Smooth muscle cell (in vitro differentiated cells): ENCODE results near the gene CCDC8. TPM values are rescaled to one million over a fixed set of nuclear protein-coding genes. Genes with fewer than 3 reads are reported as not detected.

Source experiments
- DNase-seq: peaks from one replicate; lab custom pipeline; 2025; ENCODE audit not compliant: unreplicated experiment; lab: John Stamatoyannopoulos, UW
- H2AFZ ChIP-seq: fragments of 200-600 bp; sonication (generic); 2 replicates; pipeline ENCODE4 v1.6.0; 2016; ENCODE audit warnings: antibody characterized with exemption, low read depth, mild to moderate bottlenecking
- H3F3A ChIP-seq: fragments of 200-600 bp; sonication (generic); 2 replicates; pipeline ENCODE4 v1.6.0; 2017; ENCODE audit warnings: antibody characterized with exemption, low read depth
- H3K27ac ChIP-seq: fragments of 200-600 bp; sonication (generic); 2 replicates; pipeline ENCODE4 v1.5.1; 2016; ENCODE audit warnings: low read depth, mild to moderate bottlenecking
- H3K27me3 ChIP-seq: fragments of 200-600 bp; sonication (generic); 2 replicates; pipeline ENCODE4 v1.6.1; 2016; ENCODE audit warnings: low read depth, mild to moderate bottlenecking
- H3K36me3 ChIP-seq: fragments of 200-600 bp; sonication (generic); 2 replicates; pipeline ENCODE4 v1.5.1; 2016; ENCODE audit warnings: low read depth
- H3K4me1 ChIP-seq: fragments of 200-600 bp; sonication (generic); 2 replicates; pipeline ENCODE4 v1.5.1; 2016; ENCODE audit warnings: low read depth
- H3K4me2 ChIP-seq: fragments of 200-600 bp; sonication (generic); 2 replicates; pipeline ENCODE4 v1.6.0; 2016; ENCODE audit warnings: mild to moderate bottlenecking
- H3K4me3 ChIP-seq: fragments of 200-600 bp; sonication (generic); 2 replicates; pipeline ENCODE4 v1.5.1; 2016; ENCODE audit warnings: mild to moderate bottlenecking
- H3K79me2 ChIP-seq: fragments of 200-600 bp; sonication (generic); 2 replicates; pipeline ENCODE4 v1.6.0; 2016; ENCODE audit warnings: low read depth, mild to moderate bottlenecking
- H3K9ac ChIP-seq: fragments of 200-600 bp; sonication (generic); 2 replicates; pipeline ENCODE4 v1.6.0; 2016; ENCODE audit warnings: low read depth
- H3K9me3 ChIP-seq: fragments of 200-600 bp; sonication (generic); replicated peaks from 2 replicates; pipeline ENCODE4 v1.5.1; 2016; ENCODE audit warnings: low read depth
- H4K20me1 ChIP-seq: fragments of 200-600 bp; sonication (generic); 2 replicates; pipeline ENCODE4 v1.6.0; 2016; ENCODE audit warnings: low read depth
- WGBS: methylation state at CpG from one replicate; pipeline ENCODE4 v1.1.7; 2016; ENCODE audit warnings: low lambda C conversion rate; 5-methylcytosine and 5-hydroxymethylcytosine counted together
- polyA plus RNA-seq: library from polyadenylated mRNA; unstranded; fragments of >200 nt; fragmentation: Nextera tagmentation; extraction: Ambion mirVana; gene quantifications from 2 replicates; pipeline ENCODE4 v1.2.1, GENCODE V29; 2016
- total RNA-seq: library from RNA; depleted of rRNA; stranded (reverse); fragments of >200 nt; gene quantifications from 2 replicates; pipeline ENCODE4 v1.2.3, GENCODE V29; 2014
- TF ChIP-seq, protein P1 (sequence below): fragments of 200-600 bp; sonication (generic); IDR thresholded peaks from 2 replicates; pipeline ENCODE4 v1.5.1; 2017; ENCODE audit warnings: borderline replicate concordance, mild to moderate bottlenecking, antibody characterized with exemption; ENCODE audit not compliant: insufficient read depth, poor library complexity, severe bottlenecking

The CCDC8 gene
- total and polyA plus RNA-seq, 2 experiments from 2014 or later: 17.9 to 44.5 TPM

GRCh38 chr19:46383846-46384245, 29.5 kb downstream of the CCDC8 start:
- Histone ChIP-seq H3K4me3 (no peak overlapping the region), H3K79me2 (no peaks in the 10 kb centered on the region), H3K9me3 (no peaks in the 10 kb centered on the region), H2AFZ (no peak overlapping the region), H3K27ac (no peak overlapping the region), H3K4me2 (no peak overlapping the region), H3K36me3 (peaks cover 9% of the 10 kb centered on the region), H3K4me1 (no peaks in the 10 kb centered on the region), H3K27me3 (no peaks in the 10 kb centered on the region), H4K20me1 (peaks cover 17% of the 10 kb centered on the region), H3K9ac (no peak overlapping the region), H3F3A (no peaks in the 10 kb centered on the region)
- no peak for DNase-seq
- WGBS: 100% methylated on average over 7 of the region's 7 CpGs
- TF ChIP-seq, protein P1, sequence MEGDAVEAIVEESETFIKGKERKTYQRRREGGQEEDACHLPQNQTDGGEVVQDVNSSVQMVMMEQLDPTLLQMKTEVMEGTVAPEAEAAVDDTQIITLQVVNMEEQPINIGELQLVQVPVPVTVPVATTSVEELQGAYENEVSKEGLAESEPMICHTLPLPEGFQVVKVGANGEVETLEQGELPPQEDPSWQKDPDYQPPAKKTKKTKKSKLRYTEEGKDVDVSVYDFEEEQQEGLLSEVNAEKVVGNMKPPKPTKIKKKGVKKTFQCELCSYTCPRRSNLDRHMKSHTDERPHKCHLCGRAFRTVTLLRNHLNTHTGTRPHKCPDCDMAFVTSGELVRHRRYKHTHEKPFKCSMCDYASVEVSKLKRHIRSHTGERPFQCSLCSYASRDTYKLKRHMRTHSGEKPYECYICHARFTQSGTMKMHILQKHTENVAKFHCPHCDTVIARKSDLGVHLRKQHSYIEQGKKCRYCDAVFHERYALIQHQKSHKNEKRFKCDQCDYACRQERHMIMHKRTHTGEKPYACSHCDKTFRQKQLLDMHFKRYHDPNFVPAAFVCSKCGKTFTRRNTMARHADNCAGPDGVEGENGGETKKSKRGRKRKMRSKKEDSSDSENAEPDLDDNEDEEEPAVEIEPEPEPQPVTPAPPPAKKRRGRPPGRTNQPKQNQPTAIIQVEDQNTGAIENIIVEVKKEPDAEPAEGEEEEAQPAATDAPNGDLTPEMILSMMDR: no peak

GRCh38 chr19:46383171-46383815, 30.1 kb downstream of the CCDC8 start:
- Histone ChIP-seq H3F3A (no peaks in the 10 kb centered on the region), H3K4me1 (peaks cover 2% of the 10 kb centered on the region), H3K27ac (no peak overlapping the region), H3K36me3 (peaks cover 6% of the 10 kb centered on the region), H2AFZ (no peak overlapping the region), H3K27me3 (no peaks in the 10 kb centered on the region), H3K9me3 (no peaks in the 10 kb centered on the region), H3K4me3 (no peak overlapping the region), H3K4me2 (no peak overlapping the region), H3K9ac (no peak overlapping the region), H3K79me2 (no peaks in the 10 kb centered on the region), H4K20me1 (peaks cover 19% of the 10 kb centered on the region)
- TF ChIP-seq, protein P1: no peak
- WGBS: 98% methylated on average over 16 of the region's 23 CpGs
- DNase-seq: no peak

DNA sequence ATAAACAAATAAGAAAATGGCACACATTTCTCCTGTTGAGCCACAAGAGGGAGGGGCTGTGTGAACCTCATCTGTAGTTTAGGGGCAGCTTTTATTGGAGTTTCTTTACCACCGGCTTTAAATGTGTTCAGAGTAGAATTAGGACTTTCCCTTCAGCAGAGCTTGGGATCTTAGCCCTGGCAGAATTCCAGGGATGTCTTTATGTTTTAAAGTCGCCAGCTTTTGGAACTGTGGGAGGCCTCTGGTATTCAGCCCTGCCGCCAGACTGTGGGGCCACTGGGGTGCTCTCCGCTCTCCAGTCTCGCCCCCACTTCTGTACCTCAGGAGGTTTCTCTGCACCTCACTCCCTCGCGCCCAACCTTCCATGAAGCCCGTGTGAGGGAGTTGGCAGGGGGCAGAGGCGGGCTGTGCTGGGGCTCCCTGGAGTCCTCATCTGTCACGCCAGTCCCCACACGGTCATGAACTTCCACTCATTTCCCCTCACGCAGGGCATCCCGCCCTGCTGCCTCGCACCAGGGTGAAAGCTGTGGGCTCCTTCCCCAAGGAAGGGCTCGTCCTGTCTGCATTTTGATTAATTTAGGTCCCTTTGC, 31.5 kb downstream of the CCDC8 start:
- peaks cover 2% of the 10 kb centered on the region for H3K4me1 ChIP-seq
- peaks cover 23% of the 10 kb centered on the region for H4K20me1 ChIP-seq
- TF ChIP-seq, protein P1: no peak
- 88% methylated on average over 15 of the region's 15 CpGs for WGBS
- H3K27ac ChIP-seq: no peak overlapping the region
- H3K9ac ChIP-seq: no peak overlapping the region
- no peaks in the 10 kb centered on the region for H3K9me3 ChIP-seq
- H2AFZ ChIP-seq: no peak overlapping the region
- H3K79me2 ChIP-seq: no peaks in the 10 kb centered on the region
- no peaks in the 10 kb centered on the region for H3K27me3 ChIP-seq
- no peak overlapping the region for H3K4me2 ChIP-seq
- DNase-seq: no peak
- H3K4me3 ChIP-seq: no peak overlapping the region
- peaks cover 7% of the 10 kb centered on the region for H3F3A ChIP-seq
- peaks cover 6% of the 10 kb centered on the region for H3K36me3 ChIP-seq

GRCh38 chr19:46381346-46381745, 32.0 kb downstream of the CCDC8 start:
- H3K79me2 ChIP-seq: no peaks in the 10 kb centered on the region
- WGBS: 93% methylated on average over 2 of the region's 2 CpGs
- peaks cover 2% of the 10 kb centered on the region for H3K4me1 ChIP-seq
- no peak overlapping the region for H2AFZ ChIP-seq
- DNase-seq: no peak
- H3K27ac ChIP-seq: no peak overlapping the region
- H3K9ac ChIP-seq: no peak overlapping the region
- H4K20me1 ChIP-seq: peaks cover 23% of the 10 kb centered on the region
- no peak overlapping the region for H3K4me3 ChIP-seq
- TF ChIP-seq, protein P1: no peak
- no peak overlapping the region for H3K4me2 ChIP-seq
- no peaks in the 10 kb centered on the region for H3K27me3 ChIP-seq
- H3K9me3 ChIP-seq: no peaks in the 10 kb centered on the region
- peaks cover 6% of the 10 kb centered on the region for H3K36me3 ChIP-seq
- peaks cover 7% of the 10 kb centered on the region for H3F3A ChIP-seq
